ENCODE measurements around the gene TWIST2.

DNA sequence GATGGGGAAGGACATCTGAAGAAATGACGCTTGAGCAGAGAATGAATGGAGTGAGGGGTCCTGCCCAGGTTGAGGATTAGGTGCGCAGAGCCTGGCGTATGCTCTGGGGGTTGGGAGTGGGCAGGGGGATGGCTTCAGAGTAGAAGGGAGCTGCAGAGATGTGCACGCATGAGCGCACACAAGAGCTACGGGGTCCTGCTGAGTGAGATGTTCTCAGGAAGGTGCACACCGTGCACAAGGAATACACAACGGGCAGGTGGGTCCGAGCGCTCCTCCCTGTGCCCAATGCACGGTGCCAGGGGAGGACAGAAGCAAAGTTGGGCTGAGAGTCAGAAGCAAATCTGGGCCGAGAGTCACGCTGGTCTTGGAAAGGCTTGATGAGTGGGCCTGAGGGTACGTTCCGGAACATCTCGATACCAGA lies 25.5 kb downstream of the TWIST2 start:
- TF ChIP-seq EZH2 (IDR thresholded peaks at IDR 0.05) (no peak), POLR2AphosphoS5 (IDR thresholded peaks at IDR 0.05; ENCODE audit: borderline replicate concordance, low read depth, low read length) (no peak), FOXP2 (optimal IDR thresholded peaks at IDR 0.05; ENCODE audit: control extremely low read depth, extremely low read length, insufficient read depth) (no peak)
